Type B pancreatic cell (in vitro differentiated cells): ENCODE measurements around the gene PYGO2. TPM values are rescaled to one million over a fixed set of nuclear protein-coding genes. Genes with fewer than 3 reads are reported as not detected.

Experiments
- DNase-seq: peaks from one replicate; pipeline ENCODE4 v3.0.0; 2021; ENCODE audit warnings: mixed read lengths; ENCODE audit not compliant: unreplicated experiment; ENCODE audit errors: extremely low spot score
- H3K27ac Mint-ChIP-seq: 2 replicates; pipeline ENCODE4 v1.8.0; 2021; ENCODE audit warnings: mild to moderate bottlenecking, mixed read lengths
- H3K27me3 Mint-ChIP-seq: 2 replicates; pipeline ENCODE4 v1.8.0; 2021; ENCODE audit warnings: mixed read lengths
- H3K36me3 Mint-ChIP-seq: 2 replicates; pipeline ENCODE4 v1.8.0; 2021; ENCODE audit warnings: mixed read lengths
- H3K4me1 Mint-ChIP-seq: one replicate; pipeline ENCODE4 v1.8.0; 2021; ENCODE audit warnings: mixed read lengths; ENCODE audit not compliant: unreplicated experiment
- H3K4me3 Mint-ChIP-seq: 2 replicates; pipeline ENCODE4 v1.8.0; 2021; ENCODE audit warnings: mild to moderate bottlenecking, mixed read lengths
- H3K9me3 Mint-ChIP-seq: 2 replicates; pipeline ENCODE4 v1.8.0; 2021; ENCODE audit warnings: mixed read lengths
- CTCF ChIP-seq: fragments of 200-600 bp; sonication (generic); conservative IDR thresholded peaks from 2 replicates; pipeline ENCODE4 v1.5.0; 2021; ENCODE audit warnings: antibody characterized with exemption, mild to moderate bottlenecking
- total RNA-seq: library from RNA; stranded (reverse); gene quantifications from 2 replicates; pipeline ENCODE4 v1.2.1, GENCODE V29; 2021; ENCODE audit warnings: low replicate concordance

PYGO2 gene
- total RNA-seq, 1 donor from 2014 or later = 49.0 TPM

DNA sequence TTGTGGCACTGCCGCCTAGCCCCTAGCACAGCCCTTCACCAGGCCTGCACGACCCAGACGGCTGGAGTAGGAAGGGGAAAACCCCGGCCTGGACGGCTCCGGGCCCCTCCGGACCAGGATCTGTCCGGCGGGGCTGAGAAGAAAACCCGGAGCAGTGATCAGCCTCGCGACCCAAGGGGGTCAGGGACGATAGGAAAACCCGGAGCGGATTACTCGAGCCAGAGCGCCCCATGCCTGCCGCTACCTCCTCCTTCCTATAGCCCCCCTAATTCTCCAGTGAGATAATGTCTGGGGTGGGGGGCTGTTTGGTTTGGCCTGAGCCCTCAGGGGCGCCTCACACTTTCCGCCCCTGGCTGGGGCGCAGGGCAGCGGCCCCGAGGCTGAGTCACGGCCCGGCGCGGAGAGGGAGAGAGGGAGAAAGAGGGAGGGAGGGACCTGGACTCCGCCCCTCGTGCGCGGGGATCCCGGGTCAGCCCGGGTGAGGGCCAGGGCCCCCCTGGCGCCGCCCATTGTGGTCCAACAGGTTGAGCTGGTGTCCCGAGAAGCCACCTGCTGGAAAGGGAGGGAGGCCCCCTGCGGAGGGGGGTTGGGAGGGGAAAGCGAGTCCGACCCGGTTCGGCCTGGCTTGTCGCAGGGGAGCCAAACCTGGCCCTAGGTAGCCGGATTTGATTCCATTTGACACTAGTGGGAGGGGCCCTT lies 39.3 kb upstream of the PYGO2 start:
- H3K9me3 Mint-ChIP-seq = no peaks in the 10 kb centered on the region
- peak overlapping the region; percentile 94 for H3K4me3 Mint-ChIP-seq
- H3K27ac Mint-ChIP-seq = peak overlapping the region; percentile 98
- H3K4me1 Mint-ChIP-seq = peaks cover 30% of the 10 kb centered on the region
- H3K36me3 Mint-ChIP-seq = no peaks in the 10 kb centered on the region
- H3K27me3 Mint-ChIP-seq = no peaks in the 10 kb centered on the region
- DNase-seq = peak; percentile 91
- no peak for TF ChIP-seq CTCF

GRCh38 chr1:155000411-155000725 lies 38.8 kb upstream of the PYGO2 start:
- DNase-seq = no peak

DNA sequence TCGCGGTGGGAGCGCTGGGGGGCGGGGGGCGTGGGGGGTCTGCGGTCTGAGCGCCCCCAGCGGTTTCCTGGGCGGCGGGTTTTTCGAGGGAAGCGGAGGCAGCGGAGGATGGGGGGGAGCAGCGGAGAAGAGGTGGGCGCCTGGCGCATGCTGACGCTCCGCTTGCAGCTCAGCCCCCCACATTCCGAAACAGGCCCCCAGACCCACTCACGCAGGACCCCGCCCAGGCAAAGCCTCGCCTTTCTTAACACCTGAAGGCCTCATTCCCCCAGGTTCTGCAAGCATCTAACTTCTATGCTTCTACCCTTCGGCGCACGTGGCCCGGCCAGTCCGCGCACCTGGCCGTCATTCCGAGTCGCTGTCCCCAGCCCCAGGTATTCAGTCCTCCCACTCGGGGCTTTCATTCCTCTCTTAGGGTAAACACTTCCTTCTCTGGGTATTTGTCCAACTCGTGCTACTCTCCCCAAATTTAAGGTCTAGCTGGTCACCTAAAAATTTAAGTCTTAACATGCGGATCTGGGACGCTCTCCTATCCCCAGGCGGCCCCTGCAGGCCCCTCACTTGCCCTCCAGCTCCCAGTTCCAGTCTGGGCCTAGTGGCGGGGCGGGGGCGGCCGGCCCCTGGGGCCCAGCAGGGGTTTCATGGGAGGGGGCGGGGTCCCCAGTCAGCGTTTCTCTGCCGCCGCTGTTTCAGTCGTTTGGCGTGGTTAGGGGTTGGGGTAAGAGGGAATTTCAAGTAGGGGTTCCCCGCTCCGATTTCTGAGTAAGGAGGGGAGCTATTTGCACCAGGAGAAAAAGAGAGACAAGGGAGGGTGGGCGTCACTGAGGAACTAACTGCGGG lies 38.2 kb upstream of the PYGO2 start:
- Mint-ChIP-seq H3K9me3 (no peaks in the 10 kb centered on the region), H3K4me3 (peak overlapping the region; percentile 94), H3K27me3 (no peaks in the 10 kb centered on the region), H3K27ac (peak overlapping the region; percentile 98), H3K4me1 (peaks cover 33% of the 10 kb centered on the region), H3K36me3 (no peaks in the 10 kb centered on the region)
- no peak for DNase-seq
- no peak for TF ChIP-seq CTCF

More at GRCh38 chr1:155000411-155000725, 38.8 kb upstream of the PYGO2 start:
- no peaks in the 10 kb centered on the region for H3K36me3 Mint-ChIP-seq
- H3K27me3 Mint-ChIP-seq = no peaks in the 10 kb centered on the region
- peak overlapping the region; percentile 98 for H3K27ac Mint-ChIP-seq
- peaks cover 33% of the 10 kb centered on the region for H3K4me1 Mint-ChIP-seq
- H3K9me3 Mint-ChIP-seq = no peaks in the 10 kb centered on the region
- no peak for TF ChIP-seq CTCF
- peak overlapping the region; percentile 94 for H3K4me3 Mint-ChIP-seq

DNA sequence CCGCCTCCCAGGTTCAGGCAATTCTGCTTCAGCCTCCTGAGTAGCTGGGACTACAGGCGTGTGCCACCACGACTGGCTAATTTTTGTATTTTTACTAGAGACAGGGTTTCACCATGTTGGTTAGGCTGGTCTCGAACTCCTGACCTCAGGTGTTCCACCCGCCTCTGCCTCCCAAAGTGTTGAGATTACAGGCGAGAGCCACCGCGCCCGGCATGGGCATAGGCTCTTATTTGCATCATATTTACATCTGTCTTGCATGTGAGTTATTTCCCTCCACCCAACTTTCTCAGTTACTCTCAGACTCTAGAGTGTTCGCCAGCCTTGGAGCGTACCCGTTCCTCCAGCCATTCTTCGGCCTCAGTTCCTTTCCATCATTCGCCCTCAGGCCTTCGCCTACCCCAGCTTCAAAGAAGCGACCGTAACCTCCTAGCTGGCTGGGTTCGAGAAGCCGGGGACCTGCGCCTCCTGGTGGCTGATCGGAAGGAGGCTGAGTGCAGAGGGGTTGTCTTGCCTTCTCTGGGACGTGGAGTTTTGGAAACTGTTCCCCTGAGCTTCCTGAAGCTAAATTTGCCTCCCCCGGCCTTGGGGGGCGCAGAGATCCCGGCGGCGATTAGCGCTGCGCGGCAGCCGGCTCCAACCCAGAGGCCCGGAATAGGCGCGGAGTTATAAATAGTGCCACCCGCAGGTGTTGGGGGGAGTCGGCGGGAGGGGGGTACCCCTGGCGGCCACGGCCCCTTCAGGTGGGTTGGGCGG lies 37.4 kb upstream of the PYGO2 start:
- Mint-ChIP-seq H3K9me3 (no peaks in the 10 kb centered on the region), H3K4me3 (peak overlapping the region; percentile 78), H3K36me3 (no peaks in the 10 kb centered on the region), H3K27ac (peak overlapping the region; percentile 62), H3K27me3 (no peaks in the 10 kb centered on the region), H3K4me1 (peaks cover 27% of the 10 kb centered on the region)
- DNase-seq = no peak
- peak; percentile 92 for TF ChIP-seq CTCF

GRCh38 chr1:154998201-154998780 lies 36.7 kb upstream of the PYGO2 start:
- Mint-ChIP-seq H3K4me1 (peaks cover 26% of the 10 kb centered on the region), H3K4me3 (peak overlapping the region; percentile 44), H3K9me3 (no peaks in the 10 kb centered on the region), H3K27ac (peak overlapping the region; percentile 13), H3K27me3 (no peaks in the 10 kb centered on the region), H3K36me3 (no peaks in the 10 kb centered on the region)
- no peak for DNase-seq
- TF ChIP-seq CTCF = no peak
